GM12878 (cell line): Measurements from ENCODE around the gene FILIP1L.

Experiments used
- ASH2L ChIP-seq: fragments of 300-600, 200-600 bp; sonication (generic); IDR thresholded peaks from 2 replicates; pipeline ENCODE4 v1.6.1; 2017; ENCODE audit warnings: low read depth, mild to moderate bottlenecking, borderline replicate concordance
- CBFB ChIP-seq: IDR thresholded peaks from 2 replicates; pipeline ENCODE4 v1.6.1; 2016; ENCODE audit warnings: antibody characterized with exemption, low read depth
- CTCF ChIP-seq, 3 experiments: IDR thresholded peaks in 2 of 3; conservative IDR thresholded peaks in 1 of 3; 2 replicates each; pipeline ENCODE4 v1.5.1; 2011; ENCODE audit warnings: low read depth in 3 of 3, low read length in 3 of 3, mild to moderate bottlenecking in 3 of 3, control low read depth in 2 of 3, moderate library complexity in 2 of 3, inconsistent platforms in 1 of 3, mixed read lengths in 1 of 3; ENCODE audit not compliant: control insufficient read depth in 2 of 3, insufficient read depth in 1 of 3; ENCODE audit errors: extremely low read depth in 1 of 3
- E2F4 ChIP-seq: IDR thresholded peaks from 2 replicates; pipeline ENCODE4 v1.6.1; 2012; ENCODE audit warnings: low read depth, low read length, improper control_type of control experiment
- MAX ChIP-seq: IDR thresholded peaks from 2 replicates; pipeline ENCODE4 v1.6.1; 2012; ENCODE audit warnings: low read depth, low read length, improper control_type of control experiment
- MYC ChIP-seq: IDR thresholded peaks from 2 replicates; pipeline ENCODE4 v1.6.1; 2011; ENCODE audit warnings: mild to moderate bottlenecking, low read length, moderate library complexity, inconsistent platforms; ENCODE audit not compliant: insufficient read depth, insufficient replicate concordance, insufficient read length, severe bottlenecking
- POLR2A ChIP-seq: IDR thresholded peaks from 2 replicates; pipeline ENCODE4 v1.6.1; 2011; ENCODE audit warnings: low read depth, mild to moderate bottlenecking, low read length
- POLR2AphosphoS5 ChIP-seq: IDR thresholded peaks from 2 replicates; pipeline ENCODE4 v1.6.1; 2011; ENCODE audit warnings: mild to moderate bottlenecking, low read length, inconsistent platforms
- SIN3A ChIP-seq: IDR thresholded peaks from 2 replicates; pipeline ENCODE4 v1.6.1; 2012; ENCODE audit warnings: low read depth, low read length, improper control_type of control experiment
- ZZZ3 ChIP-seq: IDR thresholded peaks from 2 replicates; pipeline ENCODE4 v1.6.1; 2011; ENCODE audit warnings: low read depth; ENCODE audit not compliant: control insufficient read depth, insufficient read length
- TF ChIP-seq, protein P1 (sequence below): fragments of 450-650 bp; formaldehyde crosslinking; IDR thresholded peaks from 2 replicates; pipeline ENCODE4 v1.4.0; 2022; ENCODE audit warnings: mild to moderate bottlenecking, moderate library complexity

DNA sequence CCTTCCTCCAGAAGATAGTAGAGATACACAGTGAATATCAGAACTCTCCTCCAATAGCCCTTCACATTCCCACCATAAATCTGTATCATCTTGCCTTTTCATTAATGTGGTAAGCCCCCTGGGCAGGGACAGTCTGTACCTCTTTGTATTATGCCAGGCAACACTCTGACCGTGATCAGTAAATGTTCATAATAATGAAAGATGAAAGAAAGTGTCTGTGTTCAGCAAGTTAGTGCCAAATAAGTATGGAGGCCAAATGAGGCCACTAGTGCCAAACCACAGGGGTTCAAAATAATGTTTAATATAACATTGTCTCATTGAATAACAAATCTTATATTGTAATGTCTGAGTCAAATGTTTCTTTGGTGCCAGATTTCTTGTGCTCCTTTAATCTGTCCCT is 192.3 kb downstream of the FILIP1L start:
- TF ChIP-seq POLR2A: no peak
- TF ChIP-seq MAX: no peak
- no peak for TF ChIP-seq CTCF (IDR thresholded peaks at IDR 0.05 in 2 of 3, conservative IDR thresholded peaks at IDR 0.05 in 1 of 3; ENCODE audit: control insufficient read depth in 2 of 3, extremely low read depth in 1 of 3, insufficient read depth in 1 of 3, low read depth in 3 of 3, low read length in 3 of 3)
- no peak for TF ChIP-seq ASH2L
- TF ChIP-seq MYC: no peak
- TF ChIP-seq POLR2AphosphoS5: no peak
- no peak for TF ChIP-seq SIN3A
- TF ChIP-seq ZZZ3: no peak
- no peak for TF ChIP-seq E2F4
- TF ChIP-seq CBFB: no peak
- TF ChIP-seq, protein P1, sequence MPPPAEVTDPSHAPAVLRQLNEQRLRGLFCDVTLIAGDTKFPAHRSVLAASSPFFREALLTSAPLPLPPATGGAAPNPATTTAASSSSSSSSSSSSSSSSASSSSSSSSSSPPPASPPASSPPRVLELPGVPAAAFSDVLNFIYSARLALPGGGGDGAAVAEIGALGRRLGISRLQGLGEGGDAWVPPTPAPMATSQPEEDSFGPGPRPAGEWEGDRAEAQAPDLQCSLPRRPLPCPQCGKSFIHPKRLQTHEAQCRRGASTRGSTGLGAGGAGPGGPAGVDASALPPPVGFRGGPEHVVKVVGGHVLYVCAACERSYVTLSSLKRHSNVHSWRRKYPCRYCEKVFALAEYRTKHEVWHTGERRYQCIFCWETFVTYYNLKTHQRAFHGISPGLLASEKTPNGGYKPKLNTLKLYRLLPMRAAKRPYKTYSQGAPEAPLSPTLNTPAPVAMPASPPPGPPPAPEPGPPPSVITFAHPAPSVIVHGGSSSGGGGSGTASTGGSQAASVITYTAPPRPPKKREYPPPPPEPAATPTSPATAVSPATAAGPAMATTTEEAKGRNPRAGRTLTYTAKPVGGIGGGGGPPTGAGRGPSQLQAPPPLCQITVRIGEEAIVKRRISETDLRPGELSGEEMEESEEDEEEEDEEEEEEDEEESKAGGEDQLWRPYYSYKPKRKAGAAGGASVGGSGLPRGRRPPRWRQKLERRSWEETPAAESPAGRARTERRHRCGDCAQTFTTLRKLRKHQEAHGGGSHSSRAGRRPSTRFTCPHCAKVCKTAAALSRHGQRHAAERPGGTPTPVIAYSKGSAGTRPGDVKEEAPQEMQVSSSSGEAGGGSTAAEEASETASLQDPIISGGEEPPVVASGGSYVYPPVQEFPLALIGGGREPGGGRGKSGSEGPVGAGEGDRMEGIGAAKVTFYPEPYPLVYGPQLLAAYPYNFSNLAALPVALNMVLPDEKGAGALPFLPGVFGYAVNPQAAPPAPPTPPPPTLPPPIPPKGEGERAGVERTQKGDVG (CRISPR knock-in tag): no peak
